Sciatic nerve (tissue), 2 donors: ENCODE measurements around the gene TMEFF1. TPM values are rescaled to one million over a fixed set of nuclear protein-coding genes. Genes with fewer than 3 reads are reported as not detected.

ENCODE experiments used
- ATAC-seq: fragments of 200-7000 bp; cut with Tn5 transposase; one replicate; pipeline ENCODE4 v1.9.1; 2020; ENCODE audit warnings: mild to moderate bottlenecking, moderate library complexity
- DNase-seq: peaks from one replicate; pipeline ENCODE4 v3.0.0-alpha.2; 2020; ENCODE audit warnings: low spot score
- intact Hi-C: fragments of 100-400 bp; cut with DNase I; formaldehyde crosslinking; loops from one replicate; pipeline ENCODE4 v1.14.2; 2022
- total RNA-seq: library from RNA; stranded (reverse); fragmentation: NEBNext Ultra II Directional; extraction: Animal tissue kit (Norgen Biotek cat#: 25700); gene quantifications from one replicate; pipeline ENCODE4 v1.2.1, GENCODE V29; 2021
- donor health status: DM: no; HTN: no; CAD: no.
- donor health status: DM: no; HTN: no; CAD: no.

Gene TMEFF1
- total RNA-seq, 1 donor from 2014 or later = 1.5 TPM

- no peak for ATAC-seq
- intact Hi-C loops = no loop called here
- no peak for DNase-seq
These were observed 76.1 kb downstream of the TMEFF1 start for GRCh38 chr9:100549048-100549447.

DNA sequence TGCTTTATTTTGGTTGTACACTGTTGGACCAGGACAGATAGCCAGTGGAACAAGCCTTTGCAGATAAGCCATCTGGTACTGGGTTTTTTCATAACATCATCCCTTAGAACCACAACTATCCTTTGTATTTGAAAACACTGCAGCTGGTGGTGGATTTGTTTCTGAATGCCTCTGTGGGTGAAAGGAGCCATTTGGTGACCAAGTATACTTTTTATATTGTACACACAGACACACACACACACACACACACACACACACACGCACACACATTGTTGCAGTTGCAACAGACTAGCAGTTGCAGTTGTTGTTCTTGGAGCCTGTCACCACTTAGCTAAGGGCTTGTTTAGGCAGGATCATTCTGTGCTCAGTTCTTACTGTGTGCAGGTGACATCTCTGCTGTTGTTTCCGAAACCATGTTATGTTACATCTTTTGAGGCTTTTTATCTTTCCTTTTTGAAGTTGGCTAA lies 82.0 kb downstream of the TMEFF1 start:
- intact Hi-C loops = no loop called here
- DNase-seq = no peak
- no peak for ATAC-seq

GRCh38 chr9:100555471-100555870 lies 82.5 kb downstream of the TMEFF1 start:
- intact Hi-C loops = no loop called here
- DNase-seq (no peak), ATAC-seq (no peak)

DNA sequence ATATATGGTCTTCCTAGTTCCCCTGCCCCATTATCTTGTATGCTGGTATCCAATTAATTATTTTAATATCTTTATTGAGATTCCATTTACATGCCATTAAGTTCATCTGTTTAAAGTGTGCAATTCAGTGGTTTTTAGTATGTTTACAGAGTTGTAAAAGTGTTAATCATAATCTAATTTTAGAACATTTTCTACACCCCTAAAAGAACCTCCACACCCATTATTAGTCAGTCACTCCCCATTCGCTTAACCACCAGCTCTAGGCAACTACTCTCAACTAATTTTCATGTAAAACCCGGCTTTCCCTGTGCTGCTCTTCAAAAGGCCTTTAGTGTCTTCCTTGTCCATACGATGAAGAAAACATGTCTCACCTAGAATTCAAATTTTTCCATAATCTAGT lies 84.1 kb downstream of the TMEFF1 start:
- intact Hi-C loops = no loop called here
- ATAC-seq (no peak), DNase-seq (no peak)

GRCh38 chr9:100561256-100561655 lies 88.3 kb downstream of the TMEFF1 start:
- ATAC-seq = no peak
- DNase-seq = no peak
- intact Hi-C loops = no loop called here

- ATAC-seq = no peak
- intact Hi-C loops = no loop called here
- DNase-seq = no peak
These were observed 94.9 kb downstream of the TMEFF1 start for GRCh38 chr9:100567856-100568255.

- intact Hi-C loops = no loop called here
- DNase-seq (no peak), ATAC-seq (no peak)
These were observed 100.8 kb downstream of the TMEFF1 start for GRCh38 chr9:100573655-100574260.

DNA sequence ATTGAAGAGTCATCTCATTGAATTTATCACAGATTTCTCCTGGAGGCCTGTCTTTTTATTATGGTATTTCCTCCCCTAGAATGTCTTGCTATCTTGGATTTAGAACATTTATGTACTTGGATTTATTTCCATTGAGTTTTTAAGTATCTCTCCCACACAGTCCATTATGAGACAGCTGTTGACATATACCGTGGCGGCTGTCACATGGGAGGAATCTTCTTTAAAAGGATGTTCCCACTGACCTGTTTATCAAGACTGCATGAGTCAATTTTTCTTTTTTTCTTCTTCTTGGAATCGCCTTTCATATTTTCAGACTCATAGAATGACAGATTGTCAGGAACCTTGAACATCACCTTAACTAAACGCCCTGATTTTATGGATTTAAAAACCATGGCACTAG lies 102.1 kb downstream of the TMEFF1 start:
- intact Hi-C loops = no loop called here
- DNase-seq (no peak), ATAC-seq (no peak)

GRCh38 chr9:100575765-100576386 lies 102.9 kb downstream of the TMEFF1 start:
- DNase-seq = no peak
- intact Hi-C loops = no loop called here
- no peak for ATAC-seq

- ATAC-seq = no peak
These were observed 105.0 kb downstream of the TMEFF1 start, which contains the start of gene CAVIN4 for GRCh38 chr9:100577776-100578448. Gene CAVIN4 (plus strand): TSS chr9:100578079. CDS start chr9:100578144, 65 bp downstream.

DNA sequence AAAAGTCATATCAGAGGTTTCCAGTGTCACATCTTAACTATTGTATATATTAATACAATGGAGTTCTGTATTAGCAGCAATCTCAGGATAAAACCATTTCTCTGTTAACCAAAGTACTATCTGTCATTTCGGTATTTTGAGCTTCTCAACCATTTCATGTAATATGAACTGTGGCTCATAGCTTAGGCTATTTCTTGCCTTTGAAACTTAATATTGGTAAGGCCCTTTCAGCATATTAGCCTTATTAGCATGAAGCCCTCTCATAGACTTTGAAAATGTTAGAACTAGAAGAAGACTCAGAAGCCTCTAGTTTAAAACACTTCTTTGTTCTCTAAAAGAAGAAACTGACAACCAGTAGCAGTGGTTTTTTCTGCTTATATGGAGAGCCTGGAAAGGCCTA lies 105.7 kb downstream of the TMEFF1 start:
- no peak for DNase-seq
- no peak for ATAC-seq
- intact Hi-C loops = no loop called here

More at GRCh38 chr9:100577776-100578448, 105.0 kb downstream of the TMEFF1 start, which contains the start of gene CAVIN4:
- DNase-seq = no peak
- intact Hi-C loops = no loop called here

- no peak for ATAC-seq
- DNase-seq = no peak
- intact Hi-C loops = no loop called here
These were observed 106.7 kb downstream of the TMEFF1 start for GRCh38 chr9:100579665-100580064.

DNA sequence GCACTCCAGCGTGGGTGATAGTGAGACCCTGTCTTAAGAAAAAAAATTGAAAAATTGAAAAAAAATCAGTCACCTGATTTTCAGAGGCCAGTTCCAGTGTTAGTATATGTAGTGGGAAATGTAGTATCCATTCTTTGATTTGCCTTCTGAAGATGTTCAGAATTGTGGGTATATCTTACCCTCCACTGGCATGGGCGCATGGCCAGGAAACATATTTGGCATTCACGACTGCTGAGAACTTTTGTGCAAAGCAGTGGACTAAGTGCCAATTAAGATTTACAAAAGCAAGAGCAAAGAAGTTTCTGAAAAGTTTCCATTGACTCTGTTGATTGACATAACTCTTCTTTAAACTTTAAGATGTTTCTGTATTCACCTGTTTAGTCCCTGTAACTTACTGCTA lies 107.3 kb downstream of the TMEFF1 start:
- DNase-seq (no peak), ATAC-seq (no peak)
- intact Hi-C loops = no loop called here

GRCh38 chr9:100581081-100581480 lies 108.1 kb downstream of the TMEFF1 start:
- intact Hi-C loops = no loop called here
- DNase-seq = no peak
- no peak for ATAC-seq

- intact Hi-C loops = no loop called here
- no peak for ATAC-seq
- no peak for DNase-seq
These were observed 108.7 kb downstream of the TMEFF1 start for GRCh38 chr9:100581661-100582060.

- intact Hi-C loops = no loop called here
- ATAC-seq = no peak
- DNase-seq = no peak
These were observed 110.3 kb downstream of the TMEFF1 start for GRCh38 chr9:100583014-100583802.

GRCh38 chr9:100584951-100585350 lies 112.0 kb downstream of the TMEFF1 start:
- DNase-seq (no peak), ATAC-seq (no peak)
- intact Hi-C loops = no loop called here

DNA sequence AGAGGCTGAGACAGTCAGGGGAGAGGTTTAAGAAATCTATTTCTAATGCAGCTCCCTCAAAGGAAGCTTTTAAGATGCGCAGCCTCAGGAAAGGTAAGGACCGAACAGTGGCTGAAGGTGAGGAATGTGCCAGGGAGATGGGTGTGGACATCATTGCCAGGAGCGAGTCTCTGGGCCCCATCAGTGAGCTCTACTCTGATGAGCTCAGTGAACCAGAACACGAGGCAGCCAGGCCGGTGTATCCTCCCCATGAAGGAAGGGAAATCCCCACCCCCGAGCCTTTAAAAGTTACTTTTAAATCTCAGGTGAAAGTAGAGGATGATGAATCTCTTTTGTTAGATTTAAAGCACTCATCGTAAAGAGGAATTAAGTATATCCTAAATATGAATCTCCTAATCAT lies 113.1 kb downstream of the TMEFF1 start:
- ATAC-seq = no peak
- intact Hi-C loops = no loop called here
- no peak for DNase-seq

GRCh38 chr9:100587375-100587774 lies 114.4 kb downstream of the TMEFF1 start:
- ATAC-seq (no peak), DNase-seq (no peak)
- intact Hi-C loops = no loop called here

DNA sequence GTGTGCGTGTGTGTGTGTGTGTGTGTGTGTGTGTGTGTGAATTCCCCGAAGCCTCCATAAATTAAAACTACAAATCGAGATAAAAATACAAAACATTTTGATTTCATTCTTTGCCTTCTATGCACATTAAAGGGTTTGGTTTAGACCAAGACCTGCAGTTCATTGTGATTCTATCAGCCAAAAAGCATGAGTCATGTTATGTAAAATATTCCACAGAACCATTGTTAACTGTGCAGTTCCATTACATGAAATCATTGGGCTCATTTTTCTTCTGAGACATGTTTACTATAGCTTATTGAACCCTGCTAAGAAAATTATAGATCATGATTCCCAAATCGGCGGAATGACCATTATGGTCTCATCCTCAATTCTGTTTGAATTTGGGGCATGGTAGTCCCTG lies 116.6 kb downstream of the TMEFF1 start:
- DNase-seq (no peak), ATAC-seq (no peak)
- intact Hi-C loops = no loop called here
